Measurements from ENCODE around the gene C22orf15.
A peak's percentile ranks its signal among the peaks of the same experiment; 100 is the strongest.

Gene C22orf15

DNA sequence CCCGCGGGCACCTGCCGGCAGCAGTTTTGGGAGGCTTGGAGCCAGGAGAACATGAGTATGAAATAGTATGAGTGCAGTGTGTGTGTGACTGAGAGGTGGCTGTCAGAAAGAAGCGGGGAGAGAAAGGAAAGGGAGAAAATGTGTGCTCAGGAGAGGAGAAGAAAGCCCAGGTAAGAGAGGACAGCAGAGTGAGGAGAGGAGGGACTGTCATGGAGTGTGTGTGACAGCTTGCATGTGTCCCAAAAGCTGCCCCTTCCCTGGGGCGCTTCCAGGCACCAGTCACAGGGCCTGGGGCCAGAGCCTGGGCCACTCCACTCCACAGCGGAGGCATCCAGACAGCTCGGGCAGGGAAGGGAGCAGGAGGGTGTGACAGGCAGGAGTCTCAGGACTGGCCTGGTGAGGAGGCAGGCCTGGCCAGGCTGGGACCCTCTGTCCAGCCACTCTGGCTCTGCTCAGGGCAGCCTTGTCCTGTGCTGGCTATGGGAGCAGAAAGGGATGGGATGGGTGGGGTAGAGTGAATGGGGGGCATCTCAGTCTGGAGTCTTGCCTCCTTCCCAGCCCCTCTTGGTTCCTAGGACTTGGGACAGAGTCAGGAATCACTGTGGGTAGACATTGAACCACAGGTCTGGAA lies 10.8 kb downstream of the C22orf15 start:
- no peak for DNase-seq (ENCODE audit: low spot score)

GRCh38 chr22:23774114-23774921 lies 11.5 kb downstream of the C22orf15 start:
- peak; percentile 60 for DNase-seq (ENCODE audit: low spot score)

DNA sequence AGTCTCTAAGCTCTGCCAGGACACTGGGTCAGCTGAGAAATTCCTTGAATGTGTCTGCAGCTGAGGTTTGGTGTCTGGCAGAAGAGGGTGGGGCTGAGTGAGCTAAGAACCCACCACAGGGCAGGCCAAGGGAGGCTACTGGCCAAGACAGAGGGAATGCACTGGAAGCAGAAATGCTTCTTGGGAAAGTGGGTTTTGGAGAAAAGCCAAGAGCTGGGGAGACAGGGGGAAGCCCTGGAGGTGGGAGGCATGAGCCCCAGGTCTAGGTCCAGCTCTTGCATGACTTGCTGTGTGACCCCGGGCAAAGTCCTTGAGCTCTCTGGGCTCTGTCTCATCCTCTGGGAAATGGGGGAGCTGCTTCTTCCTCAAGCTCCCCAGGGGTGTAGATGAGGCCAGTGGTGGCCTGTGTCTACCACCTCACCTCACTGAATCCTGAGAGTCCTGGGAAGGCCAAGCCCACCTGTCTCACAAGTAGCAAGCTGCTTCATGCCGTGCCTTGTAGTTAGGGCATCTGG lies 12.2 kb downstream of the C22orf15 start:
- DNase-seq (ENCODE audit: low spot score) = no peak

DNA sequence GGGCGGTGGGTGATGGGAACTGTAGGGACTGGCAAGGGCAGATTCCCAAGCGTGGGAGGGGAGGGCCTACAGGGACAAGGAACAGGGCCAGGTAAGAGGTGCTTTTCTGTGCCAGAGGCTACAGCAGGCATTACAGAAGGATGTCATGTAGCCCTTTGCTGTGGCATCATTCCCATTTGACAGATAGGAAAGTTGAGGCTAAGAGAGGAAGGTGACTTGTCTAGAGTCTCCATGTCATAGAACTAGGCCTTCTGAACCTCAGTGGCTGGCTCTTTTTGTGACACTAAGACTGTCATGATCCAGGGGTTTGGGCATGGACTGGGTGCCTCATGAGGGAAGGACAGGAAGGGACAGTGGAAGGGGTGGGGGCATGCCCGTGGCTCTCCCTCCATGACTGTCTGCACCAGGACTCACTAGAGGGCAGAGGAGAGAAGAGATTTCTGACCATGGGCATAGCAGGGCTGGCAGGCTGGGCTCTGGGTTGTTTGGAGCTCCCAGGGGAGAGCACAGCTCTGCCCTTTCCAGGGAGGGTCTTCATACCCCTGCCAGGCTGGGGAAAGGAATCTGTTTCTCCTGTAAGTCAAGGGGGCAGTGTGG lies 13.1 kb downstream of the C22orf15 start:
- DNase-seq (ENCODE audit: low spot score) = no peak

DNA sequence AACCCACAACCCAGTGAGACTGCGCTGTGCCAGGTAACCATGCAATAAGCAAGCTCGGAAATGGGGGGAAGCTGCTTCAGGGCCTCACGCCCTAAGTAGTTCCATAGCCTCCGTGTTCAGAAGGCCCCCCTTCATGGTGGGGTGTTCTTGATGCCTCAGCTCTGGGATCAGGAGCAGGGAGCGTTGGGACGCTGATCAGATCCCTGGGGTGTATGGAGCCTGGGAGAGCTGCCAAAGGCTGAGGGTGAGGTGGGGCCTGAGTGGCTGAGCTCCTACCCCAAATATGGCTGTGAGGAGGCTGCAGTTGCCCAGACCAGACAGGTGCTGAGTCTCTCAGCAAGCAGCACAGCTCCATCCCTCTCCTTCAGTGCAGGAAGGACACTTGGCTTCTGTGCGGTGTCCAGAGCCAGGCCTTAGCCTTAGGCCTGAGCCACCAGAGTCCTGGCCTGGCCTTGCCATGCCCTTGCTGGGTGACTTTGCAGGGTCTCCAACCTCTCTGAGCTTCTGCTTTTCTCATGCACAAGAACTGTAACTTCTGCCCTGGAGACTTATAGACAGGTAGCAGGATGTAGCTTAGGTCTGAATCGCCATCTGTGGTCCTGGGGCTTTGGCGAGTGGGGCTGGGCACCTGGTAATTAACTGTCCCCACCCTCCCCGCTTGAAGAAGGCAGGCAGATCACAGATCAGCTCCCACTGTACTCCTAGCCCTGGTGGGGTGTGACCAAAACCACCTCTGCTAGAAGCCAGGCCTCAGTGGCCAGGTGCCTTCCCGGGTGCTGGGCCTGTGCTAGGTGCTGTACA lies 15.2 kb downstream of the C22orf15 start:
- DNase-seq (ENCODE audit: low spot score) = no peak

- DNase-seq (ENCODE audit: low spot score) = no peak
Measured at GRCh38 chr22:23778577-23778900, 15.7 kb downstream of the C22orf15 start.

GRCh38 chr22:23779083-23779482 lies 16.3 kb downstream of the C22orf15 start:
- DNase-seq (ENCODE audit: low spot score) = no peak

GRCh38 chr22:23779731-23780130 lies 16.9 kb downstream of the C22orf15 start:
- DNase-seq (ENCODE audit: low spot score) = no peak

DNA sequence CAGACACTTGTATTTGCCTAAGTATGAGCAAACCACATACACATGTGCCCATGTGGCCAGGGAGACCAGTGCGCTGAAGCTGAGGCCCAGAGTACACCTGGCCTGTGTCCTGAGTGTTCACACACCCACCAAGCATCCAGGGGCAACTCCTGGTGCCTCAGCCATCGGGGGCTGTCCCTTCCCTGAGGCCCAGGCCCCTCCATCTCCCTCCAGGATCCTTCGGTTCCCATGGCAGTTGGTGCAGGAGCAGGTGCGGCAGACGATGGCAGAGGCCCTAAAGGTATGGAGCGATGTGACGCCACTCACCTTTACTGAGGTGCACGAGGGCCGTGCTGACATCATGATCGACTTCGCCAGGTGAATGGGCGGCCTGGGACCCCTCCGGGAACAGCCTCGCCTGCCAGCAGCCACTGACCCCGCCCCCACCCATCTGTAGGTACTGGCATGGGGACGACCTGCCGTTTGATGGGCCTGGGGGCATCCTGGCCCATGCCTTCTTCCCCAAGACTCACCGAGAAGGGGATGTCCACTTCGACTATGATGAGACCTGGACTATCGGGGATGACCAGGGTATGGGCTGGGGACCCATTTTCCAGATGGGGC lies 17.5 kb downstream of the C22orf15 start:
- DNase-seq (ENCODE audit: low spot score) = no peak

DNA sequence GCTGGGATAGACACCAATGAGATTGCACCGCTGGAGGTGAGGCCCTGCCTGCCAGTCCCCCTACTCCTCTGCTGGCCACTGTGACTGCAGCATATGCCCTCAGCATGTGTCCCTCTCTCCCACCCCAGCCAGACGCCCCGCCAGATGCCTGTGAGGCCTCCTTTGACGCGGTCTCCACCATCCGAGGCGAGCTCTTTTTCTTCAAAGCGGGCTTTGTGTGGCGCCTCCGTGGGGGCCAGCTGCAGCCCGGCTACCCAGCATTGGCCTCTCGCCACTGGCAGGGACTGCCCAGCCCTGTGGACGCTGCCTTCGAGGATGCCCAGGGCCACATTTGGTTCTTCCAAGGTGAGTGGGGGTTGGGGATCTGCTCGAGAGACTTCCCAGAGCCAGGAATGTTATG lies 18.3 kb downstream of the C22orf15 start:
- DNase-seq (ENCODE audit: low spot score) = no peak

DNA sequence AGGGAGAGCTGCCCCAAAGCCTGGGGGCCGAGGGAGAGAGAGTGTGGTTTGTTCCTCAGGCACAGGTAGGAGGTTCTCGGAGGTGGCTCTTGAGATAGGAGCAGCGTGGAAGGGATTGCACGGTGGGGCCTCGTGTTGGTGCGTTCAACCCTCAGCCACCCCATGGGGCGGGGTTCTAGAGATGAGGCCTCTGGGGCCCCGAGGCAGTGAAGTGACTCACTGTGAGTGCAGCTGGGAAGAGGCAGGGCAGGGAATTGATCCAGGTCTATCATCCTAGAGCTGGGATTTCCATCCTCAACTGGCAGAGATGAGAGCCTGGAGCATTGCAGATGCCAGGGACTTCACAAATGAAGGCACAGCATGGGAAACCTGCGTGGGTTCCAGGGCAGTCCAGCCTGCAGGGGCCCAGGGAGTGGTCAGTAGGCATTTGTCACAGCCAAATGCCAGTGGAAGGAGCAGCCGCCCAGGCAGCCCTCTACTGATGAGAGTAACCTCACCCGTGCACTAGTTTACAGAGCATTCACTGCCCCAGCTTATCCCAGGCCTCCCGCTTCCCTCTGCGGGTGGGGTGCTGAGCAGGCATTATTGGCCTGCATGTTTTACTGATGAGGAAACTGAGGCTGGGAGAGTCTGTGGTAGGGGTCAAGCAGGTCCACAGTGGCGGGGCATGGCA lies 18.9 kb downstream of the C22orf15 start:
- no peak for DNase-seq (ENCODE audit: low spot score)

DNA sequence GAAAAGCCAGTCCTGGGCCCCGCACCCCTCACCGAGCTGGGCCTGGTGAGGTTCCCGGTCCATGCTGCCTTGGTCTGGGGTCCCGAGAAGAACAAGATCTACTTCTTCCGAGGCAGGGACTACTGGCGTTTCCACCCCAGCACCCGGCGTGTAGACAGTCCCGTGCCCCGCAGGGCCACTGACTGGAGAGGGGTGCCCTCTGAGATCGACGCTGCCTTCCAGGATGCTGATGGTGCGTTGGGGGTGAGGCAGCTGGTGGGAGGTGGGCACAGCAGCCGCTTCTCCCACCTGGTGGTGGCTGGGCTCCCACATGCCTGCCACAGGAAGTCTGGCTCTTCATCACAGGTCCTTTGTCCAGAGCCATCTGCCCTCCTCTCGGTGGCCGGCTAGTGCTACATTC lies 19.5 kb downstream of the C22orf15 start:
- DNase-seq (ENCODE audit: low spot score) = no peak

DNA sequence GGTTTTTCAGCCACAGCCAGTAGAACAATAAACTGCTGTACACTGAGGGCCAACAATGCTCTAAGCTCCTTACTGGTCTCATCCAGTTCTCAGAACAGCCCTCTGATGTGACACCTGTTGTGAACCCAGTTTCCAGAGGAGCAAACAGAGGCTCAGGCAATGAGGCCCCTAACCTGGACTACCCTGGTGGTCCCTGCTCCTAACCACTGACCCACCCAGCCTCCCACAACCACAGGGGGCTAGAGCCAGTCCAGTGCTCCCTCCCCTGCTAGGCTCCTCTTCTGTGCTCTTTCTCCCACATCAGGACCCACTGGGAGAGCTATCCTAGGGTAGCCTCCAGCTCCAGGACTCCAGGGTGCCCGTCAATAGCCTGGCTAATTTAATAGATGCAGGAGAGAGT lies 19.9 kb downstream of the C22orf15 start:
- no peak for DNase-seq (ENCODE audit: low spot score)

DNA sequence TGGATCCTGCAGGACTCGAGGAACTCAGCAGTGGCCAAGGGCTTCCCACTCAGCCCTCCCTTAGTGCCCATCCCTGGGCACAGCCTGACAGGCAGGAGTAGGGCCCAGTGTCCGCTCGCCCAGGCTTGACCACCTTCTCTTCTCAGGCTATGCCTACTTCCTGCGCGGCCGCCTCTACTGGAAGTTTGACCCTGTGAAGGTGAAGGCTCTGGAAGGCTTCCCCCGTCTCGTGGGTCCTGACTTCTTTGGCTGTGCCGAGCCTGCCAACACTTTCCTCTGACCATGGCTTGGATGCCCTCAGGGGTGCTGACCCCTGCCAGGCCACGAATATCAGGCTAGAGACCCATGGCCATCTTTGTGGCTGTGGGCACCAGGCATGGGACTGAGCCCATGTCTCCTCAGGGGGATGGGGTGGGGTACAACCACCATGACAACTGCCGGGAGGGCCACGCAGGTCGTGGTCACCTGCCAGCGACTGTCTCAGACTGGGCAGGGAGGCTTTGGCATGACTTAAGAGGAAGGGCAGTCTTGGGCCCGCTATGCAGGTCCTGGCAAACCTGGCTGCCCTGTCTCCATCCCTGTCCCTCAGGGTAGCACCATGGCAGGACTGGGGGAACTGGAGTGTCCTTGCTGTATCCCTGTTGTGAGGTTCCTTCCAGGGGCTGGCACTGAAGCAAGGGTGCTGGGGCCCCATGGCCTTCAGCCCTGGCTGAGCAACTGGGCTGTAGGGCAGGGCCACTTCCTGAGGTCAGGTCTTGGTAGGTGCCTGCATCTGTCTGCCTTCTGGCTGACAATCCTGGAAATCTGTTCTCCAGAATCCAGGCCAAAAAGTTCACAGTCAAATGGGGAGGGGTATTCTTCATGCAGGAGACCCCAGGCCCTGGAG lies 20.7 kb downstream of the C22orf15 start:
- no peak for DNase-seq (ENCODE audit: low spot score)

GRCh38 chr22:23784215-23784732 lies 21.5 kb downstream of the C22orf15 start:
- DNase-seq (ENCODE audit: low spot score) = peak; percentile 75

DNA sequence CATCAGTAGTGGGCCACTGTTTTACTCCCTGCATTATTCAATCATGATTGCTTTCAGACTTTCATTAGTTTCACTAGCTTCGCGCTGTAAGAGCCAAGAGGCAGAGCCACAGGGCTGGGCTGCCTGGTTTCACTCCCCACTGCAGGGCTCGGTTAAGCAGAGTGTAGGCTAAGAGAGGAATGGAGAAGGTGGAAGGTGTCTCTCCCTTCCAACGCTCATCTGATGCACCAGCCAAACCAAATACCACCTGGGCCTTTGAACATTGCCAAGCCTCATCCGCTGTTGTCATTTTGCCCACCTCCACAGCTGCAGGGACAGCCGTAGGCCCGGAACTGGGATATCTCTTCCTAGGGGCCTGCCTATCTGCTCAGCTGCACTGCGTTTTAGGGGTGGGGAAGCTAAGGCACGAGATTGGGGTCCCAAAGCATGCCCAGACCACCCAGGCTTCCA lies 23.5 kb downstream of the C22orf15 start:
- no peak for DNase-seq (ENCODE audit: low spot score)

- DNase-seq (ENCODE audit: low spot score) = peak; percentile 97
Measured at GRCh38 chr22:23786752-23787599, 24.2 kb downstream of the C22orf15 start, which contains the start of gene SMARCB1. SMARCB1 (plus strand) TSS chr22:23786966; CDS start chr22:23787170, 204 bp downstream.

- no peak for DNase-seq (ENCODE audit: low spot score)
Measured at GRCh38 chr22:23787600-23787896, 24.8 kb downstream of the C22orf15 start.

DNA sequence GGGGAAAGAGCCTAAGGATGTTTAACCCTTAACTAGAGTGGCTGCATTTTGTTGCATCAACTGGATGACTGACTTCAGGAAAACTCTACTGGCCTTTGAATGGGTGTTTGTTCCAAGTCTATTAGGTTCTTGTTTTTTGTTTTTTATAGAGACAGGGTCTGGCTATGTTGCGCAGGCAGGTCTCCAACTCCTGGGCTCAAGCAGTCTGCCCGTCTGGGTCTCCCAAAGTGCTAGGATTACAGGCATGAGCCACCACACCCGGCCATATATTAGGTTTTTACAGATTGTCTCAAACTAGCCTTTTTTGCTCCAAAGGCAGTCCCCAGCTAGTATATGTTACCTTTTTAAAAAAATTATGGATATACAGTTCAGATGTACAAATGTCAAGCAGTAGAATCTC lies 25.1 kb downstream of the C22orf15 start:
- no peak for DNase-seq (ENCODE audit: low spot score)

Data from HuH-7.5 (cell line).